Measurements from ENCODE around the gene SCN7A.

GRCh38 chr2:166517533-166518061 lies 23.5 kb upstream of the SCN7A start:
- TF ChIP-seq, protein P1, sequence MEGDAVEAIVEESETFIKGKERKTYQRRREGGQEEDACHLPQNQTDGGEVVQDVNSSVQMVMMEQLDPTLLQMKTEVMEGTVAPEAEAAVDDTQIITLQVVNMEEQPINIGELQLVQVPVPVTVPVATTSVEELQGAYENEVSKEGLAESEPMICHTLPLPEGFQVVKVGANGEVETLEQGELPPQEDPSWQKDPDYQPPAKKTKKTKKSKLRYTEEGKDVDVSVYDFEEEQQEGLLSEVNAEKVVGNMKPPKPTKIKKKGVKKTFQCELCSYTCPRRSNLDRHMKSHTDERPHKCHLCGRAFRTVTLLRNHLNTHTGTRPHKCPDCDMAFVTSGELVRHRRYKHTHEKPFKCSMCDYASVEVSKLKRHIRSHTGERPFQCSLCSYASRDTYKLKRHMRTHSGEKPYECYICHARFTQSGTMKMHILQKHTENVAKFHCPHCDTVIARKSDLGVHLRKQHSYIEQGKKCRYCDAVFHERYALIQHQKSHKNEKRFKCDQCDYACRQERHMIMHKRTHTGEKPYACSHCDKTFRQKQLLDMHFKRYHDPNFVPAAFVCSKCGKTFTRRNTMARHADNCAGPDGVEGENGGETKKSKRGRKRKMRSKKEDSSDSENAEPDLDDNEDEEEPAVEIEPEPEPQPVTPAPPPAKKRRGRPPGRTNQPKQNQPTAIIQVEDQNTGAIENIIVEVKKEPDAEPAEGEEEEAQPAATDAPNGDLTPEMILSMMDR (IDR thresholded peaks at IDR 0.05) = no peak
- no peak for TF ChIP-seq POLR2A (IDR thresholded peaks at IDR 0.05)

All from adrenal gland (tissue), 5 donors.